HEK293 (cell line): Measurements from ENCODE around the gene TYRO3.

Experiments used
- CTCF ChIA-PET: fragments of 350-600 bp; formaldehyde crosslinking; extraction: SDS; loops from one replicate; lab custom pipeline; 2021; ENCODE audit warnings: antibody characterized with exemption; lab: Yijun Ruan, JAX
- POLR2A ChIA-PET: fragments of 300-600 bp; formaldehyde crosslinking; extraction: SDS; loops from one replicate; lab custom pipeline; 2020; ENCODE audit warnings: antibody characterized with exemption, inconsistent platforms; lab: Yijun Ruan, JAX
- H3K27ac ChIP-seq: fragments of 200-500 bp; sonication (Bioruptor generic); 2 replicates; pipeline ENCODE4 v1.5.1; 2014; ENCODE audit warnings: low read depth, low read length, control low read depth, inconsistent platforms; ENCODE audit errors: extremely low read depth
- H3K36me3 ChIP-seq, 2 experiments: fragments of 200-500 bp in 1 of 2; sonication (Bioruptor generic) in 1 of 2; 1 replicate in 1 of 2; 2 replicates in 1 of 2; pipeline ENCODE4 v1.5.1; 2014 to 2017; ENCODE audit warnings: inconsistent platforms in 2 of 2, low read length in 2 of 2; ENCODE audit not compliant: control insufficient read depth in 2 of 2, insufficient read depth in 1 of 2
- H3K4me1 ChIP-seq: fragments of 200-500 bp; sonication (Bioruptor generic); 2 replicates; pipeline ENCODE4 v1.5.1; 2014; ENCODE audit warnings: mild to moderate bottlenecking, low read length, inconsistent platforms; ENCODE audit not compliant: control insufficient read depth, insufficient read depth
- H3K4me3 ChIP-seq: 2 replicates; pipeline ENCODE4 v1.5.1; 2011; ENCODE audit warnings: low read depth, mild to moderate bottlenecking, control low read depth, low read length, moderate library complexity
- H3K9me3 ChIP-seq: fragments of 200-500 bp; sonication (Bioruptor generic); 2 replicates; pipeline ENCODE4 v1.5.1; 2014; ENCODE audit warnings: low read depth, low read length, inconsistent platforms; ENCODE audit not compliant: control insufficient read depth, insufficient read depth
- EGR2 ChIP-seq: fragments of 450-650 bp; formaldehyde crosslinking; IDR thresholded peaks from 2 replicates; pipeline ENCODE4 v1.5.1; 2016; ENCODE audit warnings: low read depth, missing biosample characterization, missing genetic modification characterization
- FEZF1 ChIP-seq: fragments of 450-650 bp; formaldehyde crosslinking; IDR thresholded peaks from 2 replicates; pipeline ENCODE4 v1.5.1; 2016; ENCODE audit warnings: missing biosample characterization, missing genetic modification characterization
- GLIS2 ChIP-seq: fragments of 450-650 bp; formaldehyde crosslinking; IDR thresholded peaks from 2 replicates; pipeline ENCODE4 v1.5.1; 2016; ENCODE audit warnings: missing biosample characterization, missing genetic modification characterization
- REPIN1 ChIP-seq: fragments of 450-650 bp; formaldehyde crosslinking; IDR thresholded peaks from 2 replicates; pipeline ENCODE4 v1.5.1; 2017; ENCODE audit warnings: missing biosample characterization, missing genetic modification characterization, low read depth
- SP7 ChIP-seq: fragments of 450-650 bp; formaldehyde crosslinking; IDR thresholded peaks from 2 replicates; pipeline ENCODE4 v1.5.1; 2016; ENCODE audit warnings: missing biosample characterization, missing genetic modification characterization
- ZNF280D ChIP-seq: fragments of 450-650 bp; formaldehyde crosslinking; IDR thresholded peaks from 2 replicates; pipeline ENCODE4 v1.5.1; 2016; ENCODE audit warnings: missing biosample characterization, missing genetic modification characterization
- ZNF335 ChIP-seq: fragments of 450-650 bp; formaldehyde crosslinking; conservative IDR thresholded peaks from 2 replicates; pipeline ENCODE4 v1.5.1; 2016; ENCODE audit warnings: missing biosample characterization, missing genetic modification characterization
- ZNF362 ChIP-seq: fragments of 450-650 bp; formaldehyde crosslinking; IDR thresholded peaks from 2 replicates; pipeline ENCODE4 v1.5.1; 2016; ENCODE audit warnings: missing biosample characterization, missing genetic modification characterization
- ZNF529 ChIP-seq: fragments of 450-650 bp; formaldehyde crosslinking; IDR thresholded peaks from 2 replicates; pipeline ENCODE4 v1.5.1; 2017; ENCODE audit warnings: missing genetic modification characterization, missing biosample characterization; ENCODE audit not compliant: insufficient replicate concordance
- ZSCAN16 ChIP-seq: fragments of 450-650 bp; formaldehyde crosslinking; IDR thresholded peaks from 2 replicates; pipeline ENCODE4 v1.5.1; 2016; ENCODE audit warnings: missing biosample characterization, missing genetic modification characterization
- TF ChIP-seq, protein P1 (sequence below): fragments of 450-650 bp; formaldehyde crosslinking; IDR thresholded peaks from 2 replicates; pipeline ENCODE4 v1.5.1; 2016; ENCODE audit warnings: missing biosample characterization, missing genetic modification characterization
- TF ChIP-seq, protein P2 (sequence below): fragments of 450-650 bp; formaldehyde crosslinking; IDR thresholded peaks from 2 replicates; pipeline ENCODE4 v1.5.1; 2017; ENCODE audit warnings: missing biosample characterization, mild to moderate bottlenecking, missing genetic modification characterization, moderate library complexity

TYRO3 gene

DNA sequence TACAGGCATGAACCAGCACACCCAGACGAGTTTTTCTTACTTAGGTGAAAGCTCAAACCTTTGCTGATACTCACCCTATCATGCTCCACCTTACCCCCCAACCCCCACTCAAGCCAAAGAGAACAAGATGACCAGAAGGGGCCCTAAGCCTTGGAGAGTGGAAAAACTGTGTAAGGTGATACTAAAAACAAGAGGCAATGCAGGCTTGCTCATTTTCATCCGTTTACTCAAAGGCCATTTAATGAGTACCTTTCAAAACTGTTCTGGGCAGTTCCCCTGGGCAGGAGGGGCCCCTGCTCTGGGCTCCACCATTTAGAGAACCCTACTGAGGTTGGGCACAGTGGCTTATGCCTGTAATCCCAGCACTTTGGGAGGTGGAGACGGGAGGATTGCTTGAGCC, 6.7 kb downstream of the TYRO3 start:
- CTCF ChIA-PET, result interaction anchor here (0.7 kb wide), 1 partner anchor 26 kb away, joined by 3 read pairs; no protein-coding TSS in a partner anchor

GRCh38 chr15:41566121-41566885, 7.3 kb downstream of the TYRO3 start:
- Histone ChIP-seq H3K4me1 (peaks cover 3% of the 10 kb centered on the region), H3K4me3 (no peak overlapping the region), H3K9me3 (no peaks in the 10 kb centered on the region), H3K36me3 (peaks cover 0 to 40% of the 10 kb centered on the region in 2 experiments; a peak in 1 of 3 replicates), H3K27ac (no peak overlapping the region; the same call in 1 of the 2 replicates)
- CTCF ChIA-PET, result interaction anchor here (1.0 to 1.3 kb wide), 2 partner anchors 8 to 38 kb away, joined by 4 to 6 read pairs; no protein-coding TSS in a partner anchor
- POLR2A ChIA-PET, result interaction anchor here (0.5 kb wide), 1 partner anchor 22 kb away, joined by 4 read pairs; no protein-coding TSS in a partner anchor
- TF ChIP-seq, protein P1, sequence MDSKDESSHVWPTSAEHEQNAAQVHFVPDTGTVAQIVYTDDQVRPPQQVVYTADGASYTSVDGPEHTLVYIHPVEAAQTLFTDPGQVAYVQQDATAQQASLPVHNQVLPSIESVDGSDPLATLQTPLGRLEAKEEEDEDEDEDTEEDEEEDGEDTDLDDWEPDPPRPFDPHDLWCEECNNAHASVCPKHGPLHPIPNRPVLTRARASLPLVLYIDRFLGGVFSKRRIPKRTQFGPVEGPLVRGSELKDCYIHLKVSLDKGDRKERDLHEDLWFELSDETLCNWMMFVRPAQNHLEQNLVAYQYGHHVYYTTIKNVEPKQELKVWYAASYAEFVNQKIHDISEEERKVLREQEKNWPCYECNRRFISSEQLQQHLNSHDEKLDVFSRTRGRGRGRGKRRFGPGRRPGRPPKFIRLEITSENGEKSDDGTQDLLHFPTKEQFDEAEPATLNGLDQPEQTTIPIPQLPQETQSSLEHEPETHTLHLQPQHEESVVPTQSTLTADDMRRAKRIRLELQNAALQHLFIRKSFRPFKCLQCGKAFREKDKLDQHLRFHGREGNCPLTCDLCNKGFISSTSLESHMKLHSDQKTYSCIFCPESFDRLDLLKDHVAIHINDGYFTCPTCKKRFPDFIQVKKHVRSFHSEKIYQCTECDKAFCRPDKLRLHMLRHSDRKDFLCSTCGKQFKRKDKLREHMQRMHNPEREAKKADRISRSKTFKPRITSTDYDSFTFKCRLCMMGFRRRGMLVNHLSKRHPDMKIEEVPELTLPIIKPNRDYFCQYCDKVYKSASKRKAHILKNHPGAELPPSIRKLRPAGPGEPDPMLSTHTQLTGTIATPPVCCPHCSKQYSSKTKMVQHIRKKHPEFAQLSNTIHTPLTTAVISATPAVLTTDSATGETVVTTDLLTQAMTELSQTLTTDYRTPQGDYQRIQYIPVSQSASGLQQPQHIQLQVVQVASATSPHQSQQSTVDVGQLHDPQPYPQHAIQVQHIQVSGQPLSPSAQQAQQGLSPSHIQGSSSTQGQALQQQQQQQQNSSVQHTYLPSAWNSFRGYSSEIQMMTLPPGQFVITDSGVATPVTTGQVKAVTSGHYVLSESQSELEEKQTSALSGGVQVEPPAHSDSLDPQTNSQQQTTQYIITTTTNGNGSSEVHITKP, result 0 out of 2 replicates have a peak, but pooled peaks have one; percentile 8
- peak; percentile 19; the same call in 1 of the 2 replicates for TF ChIP-seq GLIS2
- no peak for TF ChIP-seq ZSCAN16
- TF ChIP-seq EGR2 (tag by site-specific recombination), result no peak
- TF ChIP-seq REPIN1 (tag by site-specific recombination), result no peak
- 0 out of 2 replicates have a peak, but pooled peaks have one; percentile 53 for TF ChIP-seq ZNF362
- 0 out of 2 replicates have a peak, but pooled peaks have one; percentile 19 for TF ChIP-seq ZNF335 (tag by site-specific recombination)

More for the DNA sequence above, 6.7 kb downstream of the TYRO3 start:
- TF ChIP-seq SP7 (tag by site-specific recombination), result peak; percentile 77
- peak; percentile 76 for TF ChIP-seq FEZF1 (tag by site-specific recombination)
- TF ChIP-seq, protein P1, result peak; percentile 29; the same call in 1 of the 2 replicates
- no peak for TF ChIP-seq ZNF529
- TF ChIP-seq, protein P2, sequence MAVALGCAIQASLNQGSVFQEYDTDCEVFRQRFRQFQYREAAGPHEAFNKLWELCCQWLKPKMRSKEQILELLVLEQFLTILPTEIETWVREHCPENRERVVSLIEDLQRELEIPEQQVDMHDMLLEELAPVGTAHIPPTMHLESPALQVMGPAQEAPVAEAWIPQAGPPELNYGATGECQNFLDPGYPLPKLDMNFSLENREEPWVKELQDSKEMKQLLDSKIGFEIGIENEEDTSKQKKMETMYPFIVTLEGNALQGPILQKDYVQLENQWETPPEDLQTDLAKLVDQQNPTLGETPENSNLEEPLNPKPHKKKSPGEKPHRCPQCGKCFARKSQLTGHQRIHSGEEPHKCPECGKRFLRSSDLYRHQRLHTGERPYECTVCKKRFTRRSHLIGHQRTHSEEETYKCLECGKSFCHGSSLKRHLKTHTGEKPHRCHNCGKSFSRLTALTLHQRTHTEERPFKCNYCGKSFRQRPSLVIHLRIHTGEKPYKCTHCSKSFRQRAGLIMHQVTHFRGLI (tag by site-specific recombination), result 0 out of 2 replicates have a peak, but pooled peaks have one; percentile 25
- no peak for TF ChIP-seq ZNF280D (tag by site-specific recombination)
- peaks cover 0 to 34% of the 10 kb centered on the region in 2 experiments; a peak in 1 of 3 replicates for H3K36me3 ChIP-seq
- peaks cover 3% of the 10 kb centered on the region for H3K4me1 ChIP-seq
- H3K4me3 ChIP-seq, result no peak overlapping the region
- H3K27ac ChIP-seq, result no peak overlapping the region; the same call in 1 of the 2 replicates
- POLR2A ChIA-PET, result no interaction called here
- H3K9me3 ChIP-seq, result no peaks in the 10 kb centered on the region
